Measurements from ENCODE around the gene CSF1. TPM values are rescaled to one million over a fixed set of nuclear protein-coding genes. Genes with fewer than 3 reads are reported as not detected.
A peak's percentile ranks its signal among the peaks of the same experiment; 100 is the strongest.
"Not testable (repeated sequence)": the region's sequence is repeated elsewhere in the genome, so short reads cannot be mapped to it uniquely, and the experiment has no call there.

CSF1 gene
- total RNA-seq, result 10 to 100 TPM; 18.4 to 31.5 TPM

GRCh38 chr1:109910123-109910962 lies at the start of gene CSF1:
CSF1 (plus strand) TSS chr1:109910849; CDS start chr1:109911024, 175 bp downstream.
- no peaks in the 10 kb centered on the region for H3K36me3 ChIP-seq
- intact Hi-C loops (cut with DNase I), result loop anchor here (5.0 kb wide), 3 partner anchors 33 to 113 kb away; partner anchors contain the start of gene AHCYL1
- 1% methylated on average over 44 of the region's 45 CpGs for WGBS
- no peaks in the 10 kb centered on the region for H3K4me1 ChIP-seq (replicated peaks)
- TF ChIP-seq POLR2A (IDR thresholded peaks at IDR 0.05) (peak; percentile 25), CTCF (IDR thresholded peaks at IDR 0.05) (no peak), POLR2AphosphoS5 (IDR thresholded peaks at IDR 0.05) (peak; percentile 35)
- no peaks in the 10 kb centered on the region for H3K9me3 ChIP-seq
- no peaks in the 10 kb centered on the region for H3K27me3 ChIP-seq (replicated peaks; ENCODE audit: insufficient read depth)
- peak; percentile 69 for DNase-seq (ENCODE audit: low spot score)
- peak within 1 kb of the TSS; percentile 80 to 84 for H3K27ac ChIP-seq
- H3K4me3 ChIP-seq, result peak within 1 kb of the TSS; percentile 63 to 66

- H3K36me3 ChIP-seq; intact Hi-C loops (cut with DNase I); H3K4me1 ChIP-seq (replicated peaks); H3K9me3 ChIP-seq; H3K27ac ChIP-seq; H3K4me3 ChIP-seq; DNase-seq (ENCODE audit: low spot score); H3K27me3 ChIP-seq (replicated peaks; ENCODE audit: insufficient read depth): not testable (repeated sequence)
- 66% methylated on average over 2 of the region's 2 CpGs for WGBS
Measured at GRCh38 chr1:109861616-109862015, 49.0 kb upstream of the CSF1 start.

- Histone ChIP-seq H3K27me3 (replicated peaks; ENCODE audit: insufficient read depth) (no peaks in the 10 kb centered on the region), H3K4me1 (replicated peaks) (no peaks in the 10 kb centered on the region), H3K36me3 (no peaks in the 10 kb centered on the region), H3K9me3 (no peaks in the 10 kb centered on the region), H3K27ac (no peak overlapping the region), H3K4me3 (no peak overlapping the region)
- no peak for DNase-seq (ENCODE audit: low spot score)
- TF ChIP-seq POLR2A (IDR thresholded peaks at IDR 0.05), result no peak
- TF ChIP-seq POLR2AphosphoS5 (IDR thresholded peaks at IDR 0.05), result no peak
- no peak for TF ChIP-seq CTCF (IDR thresholded peaks at IDR 0.05)
- intact Hi-C loops (cut with DNase I), result no loop called here
Measured at GRCh38 chr1:109863667-109864046, 47.0 kb upstream of the CSF1 start.

DNA sequence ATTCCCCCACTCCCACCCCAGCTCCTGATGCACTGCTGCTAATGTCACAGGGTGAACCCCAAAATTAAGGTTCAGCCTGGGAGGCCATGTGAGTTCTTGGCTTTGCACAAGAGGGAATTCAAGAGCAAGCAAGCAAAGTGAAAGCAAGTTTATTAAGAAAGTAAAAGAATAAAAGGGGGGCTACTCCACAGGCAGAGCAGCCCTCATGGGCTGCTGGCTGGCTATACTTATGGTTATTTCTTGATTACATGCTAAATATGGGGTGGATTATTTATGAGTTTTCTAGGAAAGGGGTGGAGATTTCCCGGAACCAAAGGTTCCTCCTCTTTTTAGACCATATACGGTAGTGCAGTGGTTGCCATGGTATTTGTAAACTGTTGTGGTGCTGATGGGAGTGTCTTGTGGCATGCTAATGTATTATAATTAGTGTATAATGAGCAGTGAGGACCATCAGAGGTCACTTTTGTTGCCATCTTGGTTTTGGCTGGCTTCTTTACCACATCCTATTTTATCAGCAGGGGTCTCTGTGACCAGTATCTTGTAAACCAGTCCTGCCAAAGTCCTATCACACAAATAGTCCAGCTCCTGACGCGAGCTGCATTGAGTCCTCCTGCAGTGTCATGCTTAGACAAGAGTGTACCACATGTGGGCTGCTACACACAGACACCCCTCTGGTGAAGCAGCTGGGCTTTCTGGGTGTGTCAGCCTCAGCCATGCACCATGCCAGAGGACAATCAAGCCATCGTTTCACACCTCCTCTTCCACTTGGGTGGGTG lies 46.4 kb upstream of the CSF1 start:
- Histone ChIP-seq H3K9me3 (no peaks in the 10 kb centered on the region), H3K27me3 (replicated peaks; ENCODE audit: insufficient read depth) (no peaks in the 10 kb centered on the region), H3K36me3 (no peaks in the 10 kb centered on the region), H3K4me1 (replicated peaks) (no peaks in the 10 kb centered on the region), H3K4me3 (no peak overlapping the region), H3K27ac (no peak overlapping the region)
- 59% methylated on average over 5 of the region's 5 CpGs for WGBS
- no peak for DNase-seq (ENCODE audit: low spot score)
- intact Hi-C loops (cut with DNase I), result no loop called here
- TF ChIP-seq POLR2A (IDR thresholded peaks at IDR 0.05), result no peak
- TF ChIP-seq POLR2AphosphoS5 (IDR thresholded peaks at IDR 0.05), result no peak
- no peak for TF ChIP-seq CTCF (IDR thresholded peaks at IDR 0.05)

GRCh38 chr1:109864930-109865612 lies 45.6 kb upstream of the CSF1 start:
- Histone ChIP-seq H3K4me3 (no peak overlapping the region), H3K27ac (no peak overlapping the region), H3K9me3 (no peaks in the 10 kb centered on the region), H3K4me1 (replicated peaks) (no peaks in the 10 kb centered on the region), H3K36me3 (no peaks in the 10 kb centered on the region), H3K27me3 (replicated peaks; ENCODE audit: insufficient read depth) (no peaks in the 10 kb centered on the region)
- 47% methylated on average over 12 of the region's 12 CpGs for WGBS
- DNase-seq (ENCODE audit: low spot score), result no peak
- TF ChIP-seq POLR2AphosphoS5 (IDR thresholded peaks at IDR 0.05) (no peak), POLR2A (IDR thresholded peaks at IDR 0.05) (no peak), CTCF (IDR thresholded peaks at IDR 0.05) (no peak)
- intact Hi-C loops (cut with DNase I), result no loop called here

Data from prostate gland (tissue), 2 donors.